Ovary (tissue), 3 donors: ENCODE measurements around the gene IL18R1.

Experiments used
- POLR2A ChIP-seq: fragments of 450-650 bp; IDR thresholded peaks from one replicate; pipeline ENCODE4 v1.6.1; 2017; ENCODE audit warnings: antibody characterized with exemption, mild to moderate bottlenecking, moderate library complexity
- TF ChIP-seq, protein P1 (sequence below), 3 donors: fragments of 450-650 bp in 2 of 3; fragments of 200-600 bp in 1 of 3; IDR thresholded peaks; one replicate each; pipeline versions ENCODE4 v1.5.1 to v1.8.0; 2016 to 2022; ENCODE audit warnings: antibody characterized with exemption in 3 of 3, mild to moderate bottlenecking in 1 of 3
- donor health status: DM: no; HTN: no; CAD: no.

GRCh38 chr2:102365763-102366162, 10.2 kb downstream of the IL18R1 start:
- TF ChIP-seq, protein P1, sequence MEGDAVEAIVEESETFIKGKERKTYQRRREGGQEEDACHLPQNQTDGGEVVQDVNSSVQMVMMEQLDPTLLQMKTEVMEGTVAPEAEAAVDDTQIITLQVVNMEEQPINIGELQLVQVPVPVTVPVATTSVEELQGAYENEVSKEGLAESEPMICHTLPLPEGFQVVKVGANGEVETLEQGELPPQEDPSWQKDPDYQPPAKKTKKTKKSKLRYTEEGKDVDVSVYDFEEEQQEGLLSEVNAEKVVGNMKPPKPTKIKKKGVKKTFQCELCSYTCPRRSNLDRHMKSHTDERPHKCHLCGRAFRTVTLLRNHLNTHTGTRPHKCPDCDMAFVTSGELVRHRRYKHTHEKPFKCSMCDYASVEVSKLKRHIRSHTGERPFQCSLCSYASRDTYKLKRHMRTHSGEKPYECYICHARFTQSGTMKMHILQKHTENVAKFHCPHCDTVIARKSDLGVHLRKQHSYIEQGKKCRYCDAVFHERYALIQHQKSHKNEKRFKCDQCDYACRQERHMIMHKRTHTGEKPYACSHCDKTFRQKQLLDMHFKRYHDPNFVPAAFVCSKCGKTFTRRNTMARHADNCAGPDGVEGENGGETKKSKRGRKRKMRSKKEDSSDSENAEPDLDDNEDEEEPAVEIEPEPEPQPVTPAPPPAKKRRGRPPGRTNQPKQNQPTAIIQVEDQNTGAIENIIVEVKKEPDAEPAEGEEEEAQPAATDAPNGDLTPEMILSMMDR (IDR thresholded peaks at IDR 0.05): no peak
- no peak for TF ChIP-seq POLR2A
